H1 (cell line): ENCODE data around the gene OR5H6. TPM values are rescaled to one million over a fixed set of nuclear protein-coding genes. Genes with fewer than 3 reads are reported as not detected.

ENCODE experiments used
- CTCF ChIA-PET: fragments of 300-600 bp; sonication (Branson Sonifier 250); formaldehyde crosslinking; loops from one replicate; lab custom pipeline; 2021; ENCODE audit not compliant: partially characterized antibody; lab: Charles Lee
- POLR2A ChIA-PET: fragments of 300-600 bp; sonication (Branson Sonifier 250); formaldehyde crosslinking; loops from one replicate; lab custom pipeline; 2021; ENCODE audit warnings: inconsistent platforms; ENCODE audit not compliant: partially characterized antibody; lab: Charles Lee
- DNase-seq, 2 experiments: peaks; one replicate each; pipeline versions ENCODE4 v3.0.0 to v3.0.0-alpha.2; 2010 to 2022; ENCODE audit warnings: low spot score in 2 of 2, low read depth in 1 of 2, mixed read lengths in 1 of 2
- FAIRE-seq: peaks from 2 replicates; lab custom pipeline; 2011; peaks lifted over from hg19 to GRCh38; lab: Jason Lieb, UNC
- H2AFZ ChIP-seq: 2 replicates; pipeline ENCODE4 v1.8.1; 2012; ENCODE audit warnings: low read length, inconsistent platforms
- H2AK5ac ChIP-seq: 2 replicates; pipeline ENCODE4 v1.6.1; 2013; ENCODE audit warnings: low read depth, low read length
- H2BK120ac ChIP-seq: replicated peaks from 2 replicates; pipeline ENCODE3; 2013; ENCODE audit warnings: low read depth, low read length, inconsistent platforms
- H2BK12ac ChIP-seq: 2 replicates; pipeline ENCODE4 v1.6.1; 2013; ENCODE audit warnings: low read depth, low read length
- H2BK15ac ChIP-seq: 2 replicates; pipeline ENCODE4 v1.6.1; 2013; ENCODE audit warnings: low read length
- H2BK20ac ChIP-seq: 2 replicates; pipeline ENCODE4 v1.6.1; 2013; ENCODE audit warnings: low read length
- H2BK5ac ChIP-seq: 2 replicates; pipeline ENCODE4 v1.6.1; 2013; ENCODE audit warnings: low read depth, low read length
- H3K14ac ChIP-seq: 2 replicates; pipeline ENCODE4 v1.6.1; 2013; ENCODE audit warnings: inconsistent platforms; ENCODE audit not compliant: insufficient read length
- H3K18ac ChIP-seq: 2 replicates; pipeline ENCODE4 v1.6.1; 2013; ENCODE audit warnings: low read length; ENCODE audit errors: extremely low read depth
- H3K23ac ChIP-seq: 2 replicates; pipeline ENCODE4 v1.6.1; 2013; ENCODE audit warnings: inconsistent platforms; ENCODE audit not compliant: insufficient read length
- H3K23me2 ChIP-seq: 2 replicates; pipeline ENCODE4 v1.6.1; 2013; ENCODE audit warnings: low read depth, low read length
- H3K27ac ChIP-seq: 2 replicates; pipeline ENCODE4 v1.6.1; 2011; ENCODE audit warnings: low read depth, low read length, inconsistent platforms
- H3K27me3 ChIP-seq, 4 experiments: replicated peaks in 1 of 4; 1 replicate in 1 of 4; 2 replicates in 3 of 4; pipeline versions ENCODE4 v1.6.1 to v1.8.1; 2011 to 2013; ENCODE audit warnings: low read length in 3 of 4, mild to moderate bottlenecking in 3 of 4, inconsistent platforms in 2 of 4, mixed read lengths in 2 of 4, moderate library complexity in 1 of 4; ENCODE audit not compliant: control insufficient read depth in 3 of 4, insufficient read depth in 3 of 4; ENCODE audit errors: extremely low read depth in 1 of 4
- H3K36me3 ChIP-seq, 4 experiments: 2 replicates each; pipeline versions ENCODE4 v1.6.1 to v1.8.1; 2011 to 2013; ENCODE audit warnings: mild to moderate bottlenecking in 4 of 4, low read length in 3 of 4, moderate library complexity in 2 of 4, control low read depth in 1 of 4, inconsistent platforms in 1 of 4; ENCODE audit not compliant: insufficient read depth in 4 of 4, control insufficient read depth in 2 of 4
- H3K4ac ChIP-seq: replicated peaks from 2 replicates; pipeline ENCODE3; 2013; ENCODE audit warnings: low read length, low read depth, mixed read lengths, inconsistent platforms; ENCODE audit not compliant: insufficient read length
- H3K4me1 ChIP-seq, 4 experiments: replicated peaks in 1 of 4; 1 replicate in 1 of 4; 2 replicates in 3 of 4; pipeline versions ENCODE4 v1.6.1 to v1.8.1; 2011 to 2013; ENCODE audit warnings: low read length in 3 of 4, inconsistent platforms in 2 of 4, mixed read lengths in 1 of 4; ENCODE audit not compliant: insufficient read depth in 4 of 4, control insufficient read depth in 3 of 4
- H3K4me2 ChIP-seq, 2 experiments: 2 replicates each; pipeline versions ENCODE4 v1.6.1 to v1.8.1; 2011 to 2013; ENCODE audit warnings: low read depth in 2 of 2, low read length in 2 of 2, control low read depth in 1 of 2, inconsistent platforms in 1 of 2, mild to moderate bottlenecking in 1 of 2; ENCODE audit not compliant: insufficient read depth in 1 of 2
- H3K4me3 ChIP-seq, 4 experiments: fragments of 200-600, 300-600 bp in 1 of 4; sonication (generic), shearing (Covaris generic), sonication (Bioruptor Twin) in 1 of 4; 2 replicates each; pipeline versions ENCODE4 v1.5.1 to v1.8.1; 2011 to 2016; ENCODE audit warnings: low read length in 4 of 4, low read depth in 3 of 4, control low read depth in 2 of 4, inconsistent platforms in 2 of 4, mild to moderate bottlenecking in 2 of 4, mixed read lengths in 1 of 4, moderate library complexity in 1 of 4; ENCODE audit not compliant: insufficient read depth in 2 of 4; ENCODE audit errors: extremely low read depth in 1 of 4
- H3K56ac ChIP-seq: replicated peaks from 2 replicates; pipeline ENCODE3; 2013; ENCODE audit warnings: low read depth, mild to moderate bottlenecking, mixed read lengths, low read length, inconsistent platforms; ENCODE audit not compliant: insufficient read length
- H3K79me1 ChIP-seq: 2 replicates; pipeline ENCODE4 v1.6.1; 2013; ENCODE audit warnings: low read depth, low read length, control low read depth
- H3K79me2 ChIP-seq, 2 experiments: 2 replicates each; pipeline versions ENCODE4 v1.6.1 to v1.8.1; 2012 to 2013; ENCODE audit warnings: low read length in 2 of 2, mild to moderate bottlenecking in 2 of 2, inconsistent platforms in 1 of 2; ENCODE audit not compliant: insufficient read depth in 2 of 2, control insufficient read depth in 1 of 2
- H3K9ac ChIP-seq, 4 experiments: replicated peaks in 1 of 4; 1 replicate in 1 of 4; 2 replicates in 3 of 4; pipeline versions ENCODE4 v1.6.1 to v1.8.1; 2011 to 2013; ENCODE audit warnings: low read depth in 3 of 4, low read length in 3 of 4, control low read depth in 2 of 4, mild to moderate bottlenecking in 2 of 4, moderate library complexity in 2 of 4, inconsistent platforms in 1 of 4; ENCODE audit errors: extremely low read depth in 1 of 4
- H3K9me3 ChIP-seq, 2 experiments: 2 replicates each; pipeline versions ENCODE4 v1.6.1 to v1.8.1; 2012 to 2013; ENCODE audit warnings: mild to moderate bottlenecking in 2 of 2, moderate library complexity in 2 of 2, control low read depth in 1 of 2, inconsistent platforms in 1 of 2, low read depth in 1 of 2, low read length in 1 of 2, mixed read lengths in 1 of 2; ENCODE audit not compliant: insufficient read depth in 2 of 2
- H4K20me1 ChIP-seq, 2 experiments: replicated peaks in 1 of 2; 2 replicates each; pipeline versions ENCODE3 to v1.8.1; 2011 to 2013; ENCODE audit warnings: inconsistent platforms in 2 of 2, low read length in 2 of 2, mild to moderate bottlenecking in 1 of 2; ENCODE audit not compliant: insufficient read depth in 2 of 2, control insufficient read depth in 1 of 2
- H4K5ac ChIP-seq: 2 replicates; pipeline ENCODE4 v1.6.1; 2013; ENCODE audit warnings: low read length, low read depth, mixed read lengths, inconsistent platforms; ENCODE audit not compliant: insufficient read length
- H4K8ac ChIP-seq: 2 replicates; pipeline ENCODE4 v1.8.0; 2013; ENCODE audit warnings: mild to moderate bottlenecking, moderate library complexity, low read length, inconsistent platforms; ENCODE audit not compliant: insufficient read depth; ENCODE audit errors: extremely low read depth
- H4K91ac ChIP-seq: replicated peaks from 2 replicates; pipeline ENCODE3; 2013; ENCODE audit warnings: low read length, mixed read lengths, inconsistent platforms; ENCODE audit not compliant: insufficient read length
- ASH2L ChIP-seq: fragments of 200-600, 300-600 bp; sonication (generic); IDR thresholded peaks from one replicate; pipeline ENCODE4 v1.7.1; 2017; ENCODE audit warnings: low read length
- BACH1 ChIP-seq: IDR thresholded peaks from 2 replicates; pipeline ENCODE4 v1.6.1; 2012; ENCODE audit warnings: low read length, improper control_type of control experiment
- BRCA1 ChIP-seq: IDR thresholded peaks from 2 replicates; pipeline ENCODE4 v1.6.1; 2012; ENCODE audit warnings: low read depth, low read length, improper control_type of control experiment
- NANOG ChIP-seq: IDR thresholded peaks from 2 replicates; pipeline ENCODE4 v1.6.1; 2011; ENCODE audit warnings: low read length, low read depth, mild to moderate bottlenecking, inconsistent platforms; ENCODE audit not compliant: insufficient read depth, poor library complexity, severe bottlenecking
- RFX5 ChIP-seq: IDR thresholded peaks from 2 replicates; pipeline ENCODE4 v1.6.1; 2011; ENCODE audit warnings: low read depth, low read length, improper control_type of control experiment, borderline replicate concordance
- RXRA ChIP-seq: IDR thresholded peaks from 2 replicates; pipeline ENCODE4 v1.6.1; 2011; ENCODE audit warnings: low read depth, mild to moderate bottlenecking, low read length, moderate library complexity; ENCODE audit not compliant: insufficient read depth
- SAP30 ChIP-seq: fragments of 300-600 bp; sonication (generic); IDR thresholded peaks from 2 replicates; pipeline ENCODE4 v1.7.1; 2012; ENCODE audit warnings: low read length, moderate library complexity, mild to moderate bottlenecking, inconsistent platforms; ENCODE audit not compliant: insufficient read depth, insufficient replicate concordance
- SP1 ChIP-seq: IDR thresholded peaks from 2 replicates; pipeline ENCODE4 v1.6.1; 2011; ENCODE audit warnings: low read depth, low read length
- SRF ChIP-seq: IDR thresholded peaks from 2 replicates; pipeline ENCODE4 v1.6.1; 2011; ENCODE audit warnings: mild to moderate bottlenecking, low read depth, low read length, moderate library complexity
- WGBS, 2 experiments: shearing (Covaris generic) in 1 of 2; methylation state at CpG; one replicate each; pipeline versions ENCODE4 v1.1.6 to v1.1.7; 2013 to 2015; ENCODE audit warnings: low lambda C conversion rate in 2 of 2, mixed read lengths in 2 of 2, inconsistent platforms in 1 of 2, low coverage in 1 of 2, missing lambda C conversion rate in 1 of 2; ENCODE audit not compliant: insufficient replicate concordance in 2 of 2, insufficient coverage in 1 of 2, insufficient read length in 1 of 2; ENCODE audit errors: extremely low coverage in 1 of 2, missing lambda C conversion rate in 1 of 2; 5-methylcytosine and 5-hydroxymethylcytosine counted together
- polyA plus RNA-seq, 7 experiments: library from polyadenylated mRNA; depleted of rRNA in 3 of 7; stranded (reverse) in 5 of 7; unstranded in 2 of 7; fragments of >200 nt in 5 of 7; fragments of 200-250 nt in 2 of 7; gene quantifications; 1 replicate in 5 of 7; 2 replicates in 1 of 7; 4 replicates in 1 of 7; pipeline versions ENCODE4 v1.2.1 to v1.2.3, GENCODE V29; 2011 to 2013; ENCODE audit warnings: missing spikeins in 2 of 7, mixed read lengths in 2 of 7
- total RNA-seq: library from RNA; stranded (reverse); fragmentation: NEBNext Ultra II Directional; extraction: Animal tissue kit (Norgen Biotek cat#: 25700); gene quantifications from 2 replicates; pipeline ENCODE4 v1.2.1, GENCODE V29; 2021
- TF ChIP-seq, protein P1 (sequence below): IDR thresholded peaks from 2 replicates; pipeline ENCODE4 v1.6.1; 2012; ENCODE audit warnings: low read length, inconsistent platforms

Gene OR5H6
- total and polyA plus RNA-seq, 2 of the 8 experiments (the other 6 are each of a cell fraction or from before 2014, with no cell fraction given), result 0.06 TPM; not detected in 1

DNA sequence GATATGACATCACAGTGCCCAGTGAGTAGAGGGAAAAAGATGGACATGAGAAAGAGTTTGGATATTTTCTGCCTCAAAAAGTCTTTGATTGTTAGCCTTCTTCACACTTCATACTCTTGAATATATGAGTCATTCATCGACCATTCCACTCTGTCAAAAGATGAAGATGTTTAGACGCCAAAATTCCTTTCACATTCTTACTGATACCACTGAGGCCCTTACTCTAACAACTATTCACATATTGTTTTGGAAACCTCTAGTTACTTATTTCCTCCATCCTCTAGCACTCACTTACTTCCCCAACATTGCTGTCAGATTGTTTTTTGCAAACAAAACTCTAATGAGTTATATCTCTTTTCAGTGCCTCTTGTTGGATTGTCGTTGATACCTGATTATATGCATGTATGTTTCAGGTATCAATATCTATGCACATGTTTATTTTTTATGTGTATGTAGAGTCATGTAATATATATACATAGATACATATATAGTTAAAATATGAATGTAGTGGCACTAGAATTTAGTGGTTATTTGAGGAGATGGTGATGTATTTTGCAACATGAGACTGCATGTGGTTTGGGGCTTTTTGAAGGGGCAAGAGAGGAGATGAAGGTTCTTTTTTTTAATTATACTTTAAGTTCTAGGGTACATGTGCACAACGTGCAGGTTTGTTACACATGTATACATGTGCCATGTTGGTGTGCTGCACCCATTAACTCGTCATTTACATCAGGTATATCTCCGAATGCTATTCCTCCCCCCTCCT, 40.0 kb upstream of the OR5H6 start:
- ChIA-PET POLR2A (no interaction called here), CTCF (no interaction called here)
- Histone ChIP-seq H4K8ac (no peak overlapping the region), H3K4ac (no peak overlapping the region), H3K9me3 (no peaks in the 10 kb centered on the region), H4K5ac (no peak overlapping the region), H3K18ac (no peak overlapping the region), H3K36me3 (no peaks in the 10 kb centered on the region; a peak in 1 of 8 replicates), H3K27me3 (no peaks in the 10 kb centered on the region), H2AK5ac (no peak overlapping the region), H2BK12ac (no peak overlapping the region), H2AFZ (no peak overlapping the region), H3K4me1 (no peaks in the 10 kb centered on the region), H2BK15ac (no peak overlapping the region), H2BK120ac (no peak overlapping the region), H3K79me1 (no peaks in the 10 kb centered on the region), H2BK5ac (no peak overlapping the region), H3K23me2 (no peaks in the 10 kb centered on the region), H4K91ac (no peak overlapping the region), H4K20me1 (no peaks in the 10 kb centered on the region), H3K4me2 (no peak overlapping the region), H2BK20ac (no peak overlapping the region), H3K27ac (no peak overlapping the region), H3K56ac (no peak overlapping the region), H3K79me2 (no peaks in the 10 kb centered on the region), H3K9ac (no peak overlapping the region), H3K4me3 (no peak overlapping the region), H3K14ac (no peak overlapping the region), H3K23ac (no peak overlapping the region)
- no peak for FAIRE-seq
- TF ChIP-seq NANOG (no peak), SAP30 (no peak), BACH1 (no peak), ASH2L (no peak), RXRA (no peak), SP1 (no peak), SRF (no peak), BRCA1 (no peak), RFX5 (no peak)
- TF ChIP-seq, protein P1, sequence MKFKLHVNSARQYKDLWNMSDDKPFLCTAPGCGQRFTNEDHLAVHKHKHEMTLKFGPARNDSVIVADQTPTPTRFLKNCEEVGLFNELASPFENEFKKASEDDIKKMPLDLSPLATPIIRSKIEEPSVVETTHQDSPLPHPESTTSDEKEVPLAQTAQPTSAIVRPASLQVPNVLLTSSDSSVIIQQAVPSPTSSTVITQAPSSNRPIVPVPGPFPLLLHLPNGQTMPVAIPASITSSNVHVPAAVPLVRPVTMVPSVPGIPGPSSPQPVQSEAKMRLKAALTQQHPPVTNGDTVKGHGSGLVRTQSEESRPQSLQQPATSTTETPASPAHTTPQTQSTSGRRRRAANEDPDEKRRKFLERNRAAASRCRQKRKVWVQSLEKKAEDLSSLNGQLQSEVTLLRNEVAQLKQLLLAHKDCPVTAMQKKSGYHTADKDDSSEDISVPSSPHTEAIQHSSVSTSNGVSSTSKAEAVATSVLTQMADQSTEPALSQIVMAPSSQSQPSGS, result no peak
- DNase-seq, result no peak
- 87% methylated on average over 5 of the region's 6 CpGs; no CpG with 5 or more reads in 1 of the 2 experiments for WGBS, 2 experiments
